ENCODE data around the gene GTF2F2.

GTF2F2 gene

GRCh38 chr13:45194081-45194939, 74.0 kb downstream of the GTF2F2 start:
- no peaks in the 10 kb centered on the region for H3K9me3 ChIP-seq (ENCODE audit: severe bottlenecking)
- H3K27me3 ChIP-seq (ENCODE audit: insufficient read depth, low read depth, severe bottlenecking): no peaks in the 10 kb centered on the region
- DNase-seq: peak; percentile 20
- peak; percentile 42; the same call in 1 of the 2 replicates for TF ChIP-seq CTCF (IDR thresholded peaks at IDR 0.05; ENCODE audit: low read depth, low read length)
- no peak overlapping the region for H3K27ac ChIP-seq
- no peaks in the 10 kb centered on the region for H3K36me3 ChIP-seq
- no peak overlapping the region for H3K4me3 ChIP-seq (ENCODE audit: low read depth, low read length)

GRCh38 chr13:45195421-45195820, 75.1 kb downstream of the GTF2F2 start:
- Histone ChIP-seq H3K4me3 (ENCODE audit: low read depth, low read length) (no peak overlapping the region), H3K36me3 (no peaks in the 10 kb centered on the region), H3K9me3 (ENCODE audit: severe bottlenecking) (no peaks in the 10 kb centered on the region), H3K27ac (no peak overlapping the region), H3K27me3 (ENCODE audit: insufficient read depth, low read depth, severe bottlenecking) (no peaks in the 10 kb centered on the region)
- TF ChIP-seq CTCF (IDR thresholded peaks at IDR 0.05; ENCODE audit: low read depth, low read length): no peak
- DNase-seq: no peak

GRCh38 chr13:45196096-45196495, 75.8 kb downstream of the GTF2F2 start:
- no peak for TF ChIP-seq CTCF (IDR thresholded peaks at IDR 0.05; ENCODE audit: low read depth, low read length)
- Histone ChIP-seq H3K9me3 (ENCODE audit: severe bottlenecking) (no peaks in the 10 kb centered on the region), H3K27ac (no peak overlapping the region), H3K36me3 (no peaks in the 10 kb centered on the region), H3K4me3 (ENCODE audit: low read depth, low read length) (no peak overlapping the region), H3K27me3 (ENCODE audit: insufficient read depth, low read depth, severe bottlenecking) (no peaks in the 10 kb centered on the region)
- DNase-seq: no peak

- Histone ChIP-seq H3K36me3 (no peaks in the 10 kb centered on the region), H3K4me3 (ENCODE audit: low read depth, low read length) (no peak overlapping the region), H3K27ac (no peak overlapping the region), H3K9me3 (ENCODE audit: severe bottlenecking) (no peaks in the 10 kb centered on the region), H3K27me3 (ENCODE audit: insufficient read depth, low read depth, severe bottlenecking) (no peaks in the 10 kb centered on the region)
- no peak for TF ChIP-seq CTCF (IDR thresholded peaks at IDR 0.05; ENCODE audit: low read depth, low read length)
- no peak for DNase-seq
These were observed 76.3 kb downstream of the GTF2F2 start for GRCh38 chr13:45196622-45197021.

- no peaks in the 10 kb centered on the region for H3K27me3 ChIP-seq (ENCODE audit: insufficient read depth, low read depth, severe bottlenecking)
- H3K27ac ChIP-seq: no peak overlapping the region
- no peaks in the 10 kb centered on the region for H3K36me3 ChIP-seq
- DNase-seq: no peak
- no peak overlapping the region for H3K4me3 ChIP-seq (ENCODE audit: low read depth, low read length)
- no peak for TF ChIP-seq CTCF (IDR thresholded peaks at IDR 0.05; ENCODE audit: low read depth, low read length)
- no peaks in the 10 kb centered on the region for H3K9me3 ChIP-seq (ENCODE audit: severe bottlenecking)
These were observed 77.7 kb downstream of the GTF2F2 start for GRCh38 chr13:45198041-45198440.

- H3K27me3 ChIP-seq (ENCODE audit: insufficient read depth, low read depth, severe bottlenecking): no peaks in the 10 kb centered on the region
- DNase-seq: no peak
- no peak overlapping the region for H3K27ac ChIP-seq
- no peaks in the 10 kb centered on the region for H3K36me3 ChIP-seq
- no peaks in the 10 kb centered on the region for H3K9me3 ChIP-seq (ENCODE audit: severe bottlenecking)
- no peak overlapping the region for H3K4me3 ChIP-seq (ENCODE audit: low read depth, low read length)
- TF ChIP-seq CTCF (IDR thresholded peaks at IDR 0.05; ENCODE audit: low read depth, low read length): no peak
These were observed 78.6 kb downstream of the GTF2F2 start for GRCh38 chr13:45198924-45199323.

Measured in WERI-Rb-1 (cell line).